Stimulated activated naive CD4-positive, alpha-beta T cell treated with Interleukin-2 at 50 U/mL for 16 hours (primary cell): ENCODE measurements around the gene ASIC3.
"Not testable (repeated sequence)": the region's sequence is repeated elsewhere in the genome, so short reads cannot be mapped to it uniquely, and the experiment has no call there.

ENCODE experiments used
- DNase-seq: peaks from one replicate; lab custom pipeline; 2025; lab: John Stamatoyannopoulos, UW

ASIC3 gene

DNA sequence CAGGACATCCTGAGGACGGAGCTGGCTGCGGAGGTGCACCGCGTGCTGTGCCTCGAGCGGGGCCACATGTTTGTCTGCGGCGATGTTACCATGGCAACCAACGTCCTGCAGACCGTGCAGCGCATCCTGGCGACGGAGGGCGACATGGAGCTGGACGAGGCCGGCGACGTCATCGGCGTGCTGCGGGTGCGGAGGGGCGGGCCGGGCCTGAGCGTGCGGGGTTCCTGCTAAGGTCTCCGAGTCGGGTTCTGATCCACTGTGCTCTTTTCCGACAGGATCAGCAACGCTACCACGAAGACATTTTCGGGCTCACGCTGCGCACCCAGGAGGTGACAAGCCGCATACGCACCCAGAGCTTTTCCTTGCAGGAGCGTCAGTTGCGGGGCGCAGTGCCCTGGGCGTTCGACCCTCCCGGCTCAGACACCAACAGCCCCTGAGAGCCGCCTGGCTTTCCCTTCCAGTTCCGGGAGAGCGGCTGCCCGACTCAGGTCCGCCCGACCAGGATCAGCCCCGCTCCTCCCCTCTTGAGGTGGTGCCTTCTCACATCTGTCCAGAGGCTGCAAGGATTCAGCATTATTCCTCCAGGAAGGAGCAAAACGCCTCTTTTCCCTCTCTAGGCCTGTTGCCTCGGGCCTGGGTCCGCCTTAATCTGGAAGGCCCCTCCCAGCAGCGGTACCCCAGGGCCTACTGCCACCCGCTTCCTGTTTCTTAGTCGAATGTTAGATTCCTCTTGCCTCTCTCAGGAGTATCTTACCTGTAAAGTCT, 34.4 kb upstream of the ASIC3 start:
- DNase-seq, result peak; percentile 88

DNA sequence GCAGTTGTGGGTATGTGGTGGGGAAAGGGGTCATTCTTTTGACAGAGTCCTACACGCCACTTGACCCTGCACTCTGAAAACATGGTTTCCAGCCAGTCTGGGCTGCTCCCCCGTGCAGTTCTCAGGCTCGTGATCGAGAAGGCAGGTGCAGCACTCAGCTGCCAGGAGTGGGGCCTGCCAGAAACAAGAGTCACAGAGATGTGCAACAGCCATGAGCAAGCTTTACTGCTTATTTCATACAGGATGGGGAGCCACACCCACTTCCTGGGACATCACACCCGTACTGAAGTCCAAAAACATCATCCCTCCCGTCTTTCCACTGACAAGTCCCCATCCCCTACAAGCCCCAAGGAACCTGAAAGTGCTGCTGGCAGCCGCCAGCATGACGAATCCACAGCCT, 33.4 kb upstream of the ASIC3 start:
- no peak for DNase-seq

DNA sequence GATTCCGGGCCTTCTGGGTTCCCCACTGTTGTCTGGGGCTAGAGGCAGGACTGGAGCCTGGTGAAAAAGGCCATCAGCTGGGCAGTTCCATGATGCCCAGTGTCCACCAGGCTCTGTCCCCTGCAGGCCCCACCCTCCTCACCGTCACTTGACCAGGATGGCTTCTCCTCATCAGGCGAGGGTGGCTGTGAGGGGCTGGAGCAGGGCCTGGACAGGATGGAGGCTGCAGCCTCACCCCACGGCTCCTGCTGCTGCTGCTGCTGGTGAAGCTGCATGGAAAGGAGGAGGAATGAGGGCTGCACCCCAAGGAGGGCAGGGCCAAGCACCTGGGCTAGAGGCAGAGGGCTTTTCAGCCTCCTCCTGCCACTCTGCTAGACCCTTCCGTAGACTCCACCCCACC, 32.4 kb upstream of the ASIC3 start:
- DNase-seq, result no peak

DNA sequence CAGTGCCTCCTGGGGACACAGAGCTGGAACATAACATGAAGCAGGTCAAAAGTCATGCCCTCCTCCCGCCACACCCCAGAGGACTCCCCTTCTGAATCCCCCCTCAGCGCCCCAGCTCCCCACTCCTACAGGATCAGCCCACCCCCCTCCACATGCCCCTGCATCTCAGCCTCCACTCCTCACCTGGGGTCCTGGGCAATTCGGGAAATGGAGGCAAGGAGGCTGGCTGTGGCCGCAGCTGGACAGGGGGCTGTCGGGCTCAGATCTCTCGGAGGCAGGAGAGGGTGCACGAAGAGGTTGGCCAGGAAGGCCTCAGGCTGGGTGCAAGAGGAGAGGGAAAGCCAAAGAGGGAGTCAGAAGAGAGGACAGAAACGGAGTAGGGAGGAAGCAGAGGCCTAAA, 31.8 kb upstream of the ASIC3 start:
- DNase-seq, result no peak

DNA sequence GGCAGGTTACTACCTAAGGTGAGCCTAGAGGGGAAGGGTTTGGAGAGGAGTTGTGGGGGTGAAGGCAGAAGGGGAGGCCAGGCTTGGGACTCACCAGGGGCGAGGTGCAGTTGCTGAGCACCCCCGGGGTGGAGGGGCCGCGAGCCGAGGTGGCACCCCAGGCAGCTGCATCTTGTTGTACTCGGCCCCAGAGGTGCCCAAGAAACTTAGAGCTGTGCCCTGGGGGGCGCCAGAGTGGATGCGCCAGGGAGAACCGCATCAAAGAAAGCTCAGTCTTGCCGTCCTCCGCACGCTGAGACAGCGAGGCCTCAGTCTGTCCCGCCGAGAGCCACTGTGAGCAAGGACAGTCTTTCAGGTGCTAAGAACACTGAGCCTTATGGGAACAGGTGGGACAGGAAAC, 31.4 kb upstream of the ASIC3 start:
- no peak for DNase-seq

DNA sequence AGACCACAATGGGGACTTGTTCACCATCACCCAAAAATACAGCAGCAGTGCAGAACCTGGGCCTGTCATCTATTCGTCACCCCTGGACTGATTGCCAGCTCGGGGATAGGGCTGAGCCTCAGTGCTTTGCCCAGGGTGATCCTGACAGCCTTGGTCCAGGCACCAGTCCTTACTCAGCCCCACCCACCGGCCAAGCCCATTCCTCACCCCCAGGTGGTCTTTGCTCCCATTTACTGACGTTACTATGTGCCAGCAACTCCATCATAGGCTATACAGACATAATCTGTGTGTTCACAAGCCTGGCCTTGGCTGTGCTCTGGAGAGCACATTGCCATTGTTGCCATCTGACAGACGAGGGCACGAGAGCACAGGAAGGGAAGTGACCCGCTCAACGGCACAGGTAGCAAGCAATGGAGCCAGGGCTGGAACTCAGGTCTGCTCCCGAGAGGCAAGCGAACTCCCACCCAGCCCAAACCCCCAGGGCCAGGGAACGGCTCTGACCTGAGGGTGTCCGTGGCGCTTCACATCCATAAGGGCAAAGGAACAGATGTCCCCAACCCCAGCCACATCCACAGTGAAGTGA, 30.9 kb upstream of the ASIC3 start:
- DNase-seq, result no peak

DNA sequence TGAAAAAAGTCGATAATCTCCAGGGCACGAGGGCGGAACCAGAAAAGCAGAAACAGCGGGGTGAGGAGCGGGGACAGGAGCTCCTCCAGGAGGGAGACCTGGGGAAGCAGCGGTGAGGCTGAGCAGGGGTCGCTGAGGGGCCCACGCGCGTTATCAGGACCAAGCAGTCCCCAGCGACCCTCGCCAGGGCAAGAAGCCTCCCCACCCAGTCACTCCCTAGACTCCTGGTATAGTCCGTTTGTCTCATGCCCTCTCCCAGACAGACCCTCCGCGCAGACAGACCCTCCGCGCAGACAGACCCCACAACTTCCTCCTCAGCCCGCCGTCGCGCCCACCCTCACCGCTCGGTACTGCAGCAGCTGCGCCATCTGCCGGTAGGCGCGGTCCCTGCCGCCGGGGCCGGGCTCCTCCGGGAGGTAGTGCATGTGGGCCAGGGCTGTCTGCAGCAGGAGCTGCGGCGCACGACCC, 30.3 kb upstream of the ASIC3 start:
- DNase-seq, result peak; percentile 75

DNA sequence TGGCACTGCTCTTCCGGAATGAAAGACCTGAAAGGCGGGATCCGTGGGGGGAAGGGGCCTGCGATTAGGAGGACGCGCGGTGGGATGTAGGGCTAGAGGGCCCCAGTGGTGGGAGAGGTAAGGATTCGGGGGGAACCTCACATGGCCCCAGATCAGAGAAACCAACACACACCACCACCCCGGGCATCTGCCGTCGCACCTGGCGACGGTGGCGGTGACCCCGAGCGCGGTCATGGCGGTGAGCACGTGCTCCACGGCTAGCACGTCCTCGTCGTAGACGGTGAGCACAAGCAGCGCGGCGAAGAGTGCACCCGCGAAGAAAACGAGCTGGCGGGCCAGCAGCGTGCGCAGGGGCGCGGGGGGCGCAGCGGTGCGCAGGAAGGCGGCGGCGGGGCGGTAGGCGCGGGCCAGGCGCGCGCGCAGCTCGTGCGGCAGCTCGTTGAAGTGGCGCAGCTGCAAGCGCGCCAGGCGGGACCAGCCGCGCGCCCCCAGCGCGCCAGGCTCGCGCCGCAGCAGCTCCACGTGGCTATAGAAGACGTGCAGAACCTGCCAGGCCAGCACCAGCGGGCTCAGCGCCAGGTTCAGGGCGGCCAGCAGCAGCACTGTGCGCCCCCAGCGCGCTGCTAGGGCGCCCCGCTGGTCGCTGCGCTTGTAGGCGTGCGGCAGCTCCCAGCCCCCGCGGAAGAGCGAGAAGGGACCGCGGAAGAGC, 29.8 kb upstream of the ASIC3 start:
- DNase-seq, result peak; percentile 43

DNA sequence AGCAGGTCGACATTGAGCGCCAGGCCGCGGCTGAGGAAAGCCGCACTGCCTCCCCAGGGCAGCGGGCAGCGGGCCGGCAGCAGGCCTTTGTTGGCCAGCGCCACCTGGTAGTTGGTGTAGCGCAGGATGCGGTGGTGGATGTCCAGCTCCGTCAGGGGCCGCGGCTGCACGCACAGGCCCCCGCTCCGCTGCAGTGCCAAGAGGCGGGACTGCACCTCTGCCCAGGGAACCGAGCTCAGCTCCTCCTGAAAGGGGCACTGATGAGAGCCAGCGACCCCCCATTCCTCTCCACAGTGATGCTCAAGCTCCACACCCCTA, 29.2 kb upstream of the ASIC3 start:
- DNase-seq, result no peak

DNA sequence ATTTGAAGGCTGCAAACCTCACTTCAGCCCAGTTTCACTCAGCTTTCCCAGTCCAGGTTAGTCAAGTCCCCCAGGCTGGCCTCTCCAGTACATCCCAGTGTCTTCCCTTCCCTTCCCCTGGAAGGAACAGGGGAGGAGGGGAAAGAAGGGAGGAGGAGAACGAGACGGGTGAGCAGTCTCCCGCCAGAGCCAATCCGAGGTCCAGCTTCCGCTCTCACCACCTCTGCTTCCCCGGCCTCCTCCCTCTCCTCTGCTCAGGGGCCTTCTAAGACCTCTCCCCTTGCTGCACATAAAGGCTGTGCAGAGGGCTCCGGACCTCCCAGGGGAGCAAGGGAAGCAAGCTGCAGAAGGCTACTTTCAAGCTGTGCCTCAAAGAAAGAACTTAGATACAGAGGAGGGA, 28.1 kb upstream of the ASIC3 start:
- DNase-seq, result no peak

DNA sequence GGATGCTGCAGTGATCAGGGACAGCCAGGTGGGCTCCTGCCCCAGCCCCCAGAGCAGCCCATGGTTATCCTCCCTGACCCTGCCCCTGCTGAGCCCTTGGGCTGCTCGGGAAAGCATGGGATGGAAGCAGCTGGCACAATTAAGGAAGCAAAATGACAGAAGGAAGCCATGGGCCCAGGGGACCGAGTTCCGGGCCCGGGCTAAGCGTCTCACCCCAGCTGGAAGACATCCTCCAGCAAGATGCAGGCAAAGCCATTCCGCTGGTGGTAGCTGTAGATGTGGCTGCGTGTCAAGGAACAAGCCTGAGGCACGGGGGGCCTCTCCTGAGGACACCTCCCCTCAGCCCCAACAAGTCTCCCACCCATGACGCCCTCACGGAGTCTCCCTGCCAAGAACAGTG, 25.1 kb upstream of the ASIC3 start:
- DNase-seq, result no peak

DNA sequence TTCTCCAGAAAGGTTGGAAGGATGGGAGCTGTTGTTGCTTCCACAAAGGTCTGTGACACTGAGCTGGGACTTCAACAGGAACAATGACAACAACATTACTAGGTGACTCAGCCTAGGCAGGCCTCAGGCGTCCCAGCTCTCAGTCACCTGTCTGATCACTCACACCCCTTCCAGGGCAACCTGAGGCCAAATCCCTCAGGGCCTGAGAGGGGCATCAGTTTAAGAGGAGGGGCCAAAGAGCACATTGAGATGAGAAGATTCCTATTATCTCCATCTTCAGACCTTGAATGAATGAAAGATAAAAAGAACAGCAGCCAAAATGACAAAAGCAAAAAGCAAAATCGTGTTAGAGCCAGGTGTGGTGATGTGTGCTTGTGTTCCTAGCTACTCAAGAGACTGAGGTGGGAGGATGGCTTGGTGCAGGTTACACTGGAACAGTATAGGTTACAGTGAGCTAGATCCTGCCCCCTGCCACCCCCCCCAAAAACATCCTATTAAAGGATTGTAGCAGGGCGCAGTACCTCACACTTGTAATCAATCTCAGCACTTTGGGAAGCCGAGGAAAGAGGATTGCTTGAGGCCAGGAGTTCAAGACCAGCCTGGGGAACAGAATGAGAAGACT, 23.8 kb upstream of the ASIC3 start, which contains the start of gene ATG9B:
ATG9B (minus strand) TSS at position 60 of the 622 bp plus-strand sequence. CDS start 71 bp downstream, outside the sequence.
- no peak for DNase-seq

DNA sequence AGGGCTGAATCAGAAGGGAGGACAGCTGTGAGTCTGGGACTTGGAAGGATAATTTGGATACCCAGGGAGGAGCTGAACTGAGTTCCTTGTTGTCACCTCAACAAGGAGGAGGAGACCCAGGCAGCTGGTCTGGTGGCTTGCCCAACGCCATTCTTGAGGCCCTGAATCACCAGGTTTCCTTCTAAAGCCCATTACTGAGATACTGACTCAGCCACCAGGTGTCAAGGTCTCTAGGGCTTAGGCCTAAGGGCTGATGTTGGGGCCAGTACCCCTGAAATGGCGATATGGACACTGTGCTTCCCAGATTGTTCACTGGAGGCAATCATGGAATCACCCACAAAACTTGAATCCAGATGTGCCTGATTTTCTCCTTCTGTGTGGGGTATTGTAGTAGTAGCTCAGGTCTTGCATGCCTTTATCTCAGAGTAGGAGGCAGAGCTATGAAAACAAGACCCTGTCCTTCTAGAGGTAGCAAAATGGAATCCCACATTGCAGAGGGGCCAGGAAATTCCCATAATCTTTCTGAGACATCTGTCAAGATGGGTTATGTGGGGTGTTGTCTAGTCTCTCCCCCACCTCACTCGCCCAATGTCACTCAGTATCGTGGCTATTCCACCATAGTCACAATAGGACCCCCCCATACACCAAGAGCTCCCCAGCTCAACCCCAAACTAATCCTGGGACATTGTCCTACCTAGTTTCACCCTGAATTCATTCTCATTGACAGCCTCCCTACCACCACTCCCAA, 22.2 kb upstream of the ASIC3 start:
- DNase-seq, result no peak

DNA sequence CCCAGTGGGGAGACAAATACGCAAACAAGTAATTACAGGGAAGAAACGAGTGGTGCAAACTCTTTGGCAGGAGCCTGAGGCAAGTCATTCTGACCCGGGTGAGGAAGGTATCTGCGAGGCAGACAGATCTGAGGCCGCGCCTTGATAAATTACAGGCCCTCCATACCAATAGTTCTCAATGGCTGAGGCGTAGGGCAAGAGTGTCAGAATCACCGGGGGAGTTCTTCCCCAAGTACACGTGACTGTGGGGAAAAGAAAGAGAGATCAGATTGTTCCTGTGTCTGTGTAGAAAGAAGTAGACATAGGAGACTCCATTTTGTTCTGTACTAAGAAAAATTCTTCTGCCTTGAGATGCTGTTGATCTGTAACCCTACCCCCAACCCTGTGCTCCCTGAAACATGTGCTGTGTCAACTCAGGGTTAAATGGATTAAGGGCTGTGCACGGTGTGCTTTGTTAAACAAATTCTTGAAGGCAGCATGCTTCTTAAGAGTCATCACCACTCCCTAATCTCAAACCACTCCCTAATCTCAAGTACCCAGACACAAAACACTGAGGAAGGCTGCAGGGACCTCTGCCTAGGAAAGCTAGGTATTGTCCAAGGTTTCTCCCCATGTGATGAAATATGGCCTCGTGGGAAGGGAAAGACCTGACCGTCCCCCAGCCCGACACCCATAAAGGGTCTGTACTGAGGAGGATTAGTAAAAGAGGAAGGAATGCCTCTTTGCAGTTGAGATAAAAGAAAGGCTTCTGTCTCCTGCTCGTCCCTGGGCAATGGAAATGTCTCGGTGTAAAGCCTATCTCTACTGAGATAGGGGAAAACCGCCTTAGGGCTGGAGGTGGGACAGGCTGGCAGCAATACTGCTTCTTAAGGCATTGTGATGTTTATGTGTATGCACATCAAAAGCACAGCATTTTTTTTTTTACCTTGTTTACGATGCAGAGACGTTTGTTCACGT, 21.3 kb upstream of the ASIC3 start:
- not testable (repeated sequence) for DNase-seq

DNA sequence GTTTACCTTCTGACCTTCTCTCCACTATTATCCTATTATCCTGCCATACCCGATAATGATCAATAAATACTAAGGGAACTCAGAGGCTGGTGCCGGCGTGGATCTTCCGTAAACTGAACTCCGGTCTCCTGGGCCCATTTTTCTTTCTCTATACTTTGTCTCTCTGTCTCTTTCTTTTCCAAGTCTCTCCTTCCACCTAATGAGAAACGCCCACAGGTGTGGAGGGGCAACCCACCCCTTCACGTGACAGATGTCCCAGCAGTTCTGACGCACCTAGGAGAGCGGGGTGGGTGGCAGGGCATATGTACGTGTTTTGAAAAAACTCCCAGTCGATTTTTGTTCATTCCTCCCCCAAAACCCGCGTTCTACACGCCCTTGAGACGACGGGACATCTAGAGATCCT, 20.6 kb upstream of the ASIC3 start:
- DNase-seq, result not testable (repeated sequence)

DNA sequence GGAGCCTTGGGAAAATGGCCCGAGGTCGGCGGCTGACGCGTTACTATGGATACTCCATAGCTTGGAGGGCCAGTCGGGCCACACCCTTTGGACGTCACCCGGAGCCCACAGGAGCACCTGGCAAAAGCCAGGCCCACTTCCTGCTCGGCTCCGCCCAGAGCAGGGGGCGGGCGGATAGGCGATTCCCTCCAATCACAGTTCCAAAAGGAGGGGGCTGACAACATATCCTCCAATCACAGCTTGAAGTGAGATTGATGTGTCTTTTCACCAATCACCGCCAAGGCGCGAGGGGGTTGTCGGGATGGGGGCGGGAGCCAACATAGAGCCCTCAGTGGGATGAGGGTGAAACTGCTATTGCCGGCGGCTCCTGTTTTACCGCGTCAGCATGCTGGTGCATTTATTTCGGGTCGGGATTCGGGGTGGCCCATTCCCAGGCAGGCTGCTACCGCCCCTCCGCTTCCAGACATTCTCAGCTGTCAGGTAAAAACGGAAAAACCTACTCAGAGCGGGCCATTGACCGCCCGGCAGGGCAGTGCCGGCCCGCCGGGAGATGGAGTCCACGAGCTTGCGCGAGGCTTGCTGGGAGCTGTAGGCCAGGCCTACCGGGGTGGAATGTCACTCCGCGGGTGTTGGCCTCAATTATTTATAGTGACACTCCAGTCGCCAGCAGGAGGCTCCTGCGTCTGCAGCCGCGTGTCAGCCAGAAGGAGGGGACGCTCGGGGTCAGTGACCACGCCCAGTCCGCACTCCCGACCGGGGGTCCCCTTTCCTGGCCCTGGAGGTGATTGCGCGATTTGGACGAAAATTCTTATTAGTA, 20.0 kb upstream of the ASIC3 start, which contains the start of gene ABCB8:
ABCB8 (plus strand) TSS at position 320 of the 817 bp plus-strand sequence; CDS start at position 386, 66 bp downstream.
- peak; percentile 96 for DNase-seq

DNA sequence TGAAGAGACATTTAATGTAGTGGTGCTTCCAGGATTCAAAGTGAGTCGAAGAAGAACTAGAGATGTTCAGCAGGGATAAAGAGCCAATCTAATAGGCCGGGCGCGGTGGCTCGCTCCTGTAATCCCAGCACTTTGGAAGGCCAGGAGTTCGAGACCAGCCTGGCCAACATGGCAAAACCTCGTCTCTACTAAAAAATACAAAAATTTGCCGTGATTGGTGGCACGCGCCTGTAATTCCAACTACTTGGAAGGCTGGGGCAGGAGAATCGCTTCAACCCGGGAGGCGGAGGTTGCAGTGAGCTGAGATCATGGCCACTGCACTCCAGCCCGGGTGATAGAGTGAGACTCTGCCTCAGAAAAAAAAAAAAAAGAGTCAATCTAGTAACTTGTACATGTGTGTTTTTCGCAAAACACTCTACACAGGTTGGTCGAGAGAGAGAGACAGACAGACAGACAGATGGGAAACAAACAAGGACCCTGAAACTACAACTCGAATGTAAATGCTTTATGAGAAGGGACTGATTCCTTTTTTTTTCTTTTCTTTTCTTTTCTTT, 19.3 kb upstream of the ASIC3 start:
- no peak for DNase-seq

DNA sequence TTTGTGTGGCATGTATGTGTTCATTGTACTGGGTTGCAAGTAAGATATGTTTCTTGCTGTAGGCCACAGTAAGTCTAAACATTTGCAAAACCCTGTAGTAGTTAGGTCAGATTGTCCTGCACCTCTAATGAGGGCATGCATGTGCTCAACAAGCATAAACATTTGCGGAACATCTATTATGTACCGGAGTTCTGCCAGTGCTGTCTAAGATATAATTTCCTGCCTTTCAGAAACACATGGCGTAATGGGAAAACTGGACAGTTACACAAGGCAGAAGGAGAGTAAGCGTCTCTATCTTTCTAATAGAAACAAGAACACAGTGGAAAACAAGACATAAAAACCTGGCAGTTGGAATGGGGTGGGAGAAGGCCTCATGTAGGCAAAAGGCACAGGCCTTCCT, 17.3 kb upstream of the ASIC3 start:
- DNase-seq, result no peak
